Activated gamma-delta T cell (primary cell): Measurements from ENCODE around the gene SRCIN1.
"Not testable (repeated sequence)": the region's sequence is repeated elsewhere in the genome, so short reads cannot be mapped to it uniquely, and the experiment has no call there.

Experiments
- DNase-seq: peaks from one replicate; lab custom pipeline; 2025; lab: John Stamatoyannopoulos, UW

The SRCIN1 gene

DNA sequence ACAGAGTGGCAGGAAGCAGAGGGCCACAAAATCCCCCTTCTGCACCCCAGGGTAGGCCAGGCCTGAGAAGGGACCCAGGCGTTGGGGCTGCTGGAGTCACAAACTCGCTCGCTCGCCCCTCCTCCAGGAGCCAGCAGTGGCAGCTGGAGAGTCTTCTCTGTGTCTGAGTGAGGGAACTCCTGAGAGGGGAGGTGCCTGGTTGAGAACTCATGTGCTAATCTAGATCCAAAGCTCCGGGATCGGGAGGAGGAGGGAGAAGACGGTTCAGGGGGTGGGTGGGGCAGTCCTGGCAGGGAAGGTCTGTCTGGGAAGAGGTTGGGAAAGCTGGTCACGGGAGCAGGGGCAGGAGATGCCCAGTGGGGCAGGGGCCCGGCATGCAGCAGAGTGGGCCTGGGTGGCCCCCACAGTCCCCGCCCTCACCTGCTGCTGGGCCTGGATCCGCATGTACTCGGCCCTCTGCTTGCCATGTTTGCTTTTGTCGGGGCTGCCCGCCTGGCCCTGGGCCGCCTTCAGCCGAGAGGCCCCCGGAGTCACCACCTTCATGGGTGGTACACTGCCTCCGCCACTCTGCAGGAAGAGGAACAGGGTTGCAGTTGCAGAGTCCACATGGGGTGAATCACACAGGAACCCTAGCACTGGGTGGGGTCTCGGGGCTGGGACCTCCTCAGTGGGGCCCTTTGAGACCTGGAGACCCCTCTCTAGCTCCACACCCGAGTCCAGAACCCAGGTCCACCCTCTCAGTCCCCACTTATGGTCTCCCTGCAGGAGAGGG lies 62.2 kb downstream of the SRCIN1 start:
- no peak for DNase-seq

DNA sequence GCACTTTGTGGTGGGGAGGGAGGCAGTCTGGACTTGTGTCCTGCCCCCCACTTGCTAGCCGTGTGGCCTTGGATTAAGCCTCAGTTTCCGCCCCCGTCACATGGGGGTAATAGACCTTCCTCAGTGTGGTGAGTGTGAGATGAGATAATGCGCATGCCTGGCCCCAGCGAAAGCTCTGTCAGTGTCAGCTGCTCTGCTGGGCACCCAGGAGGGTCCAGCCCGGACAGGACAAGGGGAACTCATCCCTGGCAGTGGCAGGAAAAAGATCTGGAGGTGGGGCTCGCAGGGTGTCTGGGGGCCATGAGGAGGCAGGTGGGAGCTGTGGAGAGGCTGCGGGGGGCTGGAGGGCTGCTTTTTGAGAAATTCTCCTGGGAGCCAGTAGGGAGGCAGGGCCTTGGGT lies 63.5 kb downstream of the SRCIN1 start:
- DNase-seq = no peak

DNA sequence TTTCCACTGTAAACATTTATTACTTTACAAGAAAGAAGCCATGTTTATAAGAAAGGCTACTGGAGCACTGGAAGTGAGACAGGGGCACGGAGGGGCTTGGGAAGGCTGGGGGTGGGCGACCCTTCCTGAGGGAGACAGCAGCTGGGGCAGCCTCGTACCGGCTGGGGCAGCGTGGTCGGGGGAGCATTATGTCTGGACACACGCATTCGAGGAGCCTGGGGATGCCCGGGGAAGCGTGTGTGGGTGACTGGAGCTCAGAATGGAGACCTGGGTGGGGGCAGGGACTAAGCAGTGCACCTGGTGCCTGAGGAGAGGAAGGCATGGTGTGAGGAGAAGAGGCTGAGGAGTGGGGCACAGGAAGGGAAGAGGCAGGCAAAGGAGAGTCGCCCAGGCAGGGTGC lies 64.5 kb downstream of the SRCIN1 start:
- no peak for DNase-seq

DNA sequence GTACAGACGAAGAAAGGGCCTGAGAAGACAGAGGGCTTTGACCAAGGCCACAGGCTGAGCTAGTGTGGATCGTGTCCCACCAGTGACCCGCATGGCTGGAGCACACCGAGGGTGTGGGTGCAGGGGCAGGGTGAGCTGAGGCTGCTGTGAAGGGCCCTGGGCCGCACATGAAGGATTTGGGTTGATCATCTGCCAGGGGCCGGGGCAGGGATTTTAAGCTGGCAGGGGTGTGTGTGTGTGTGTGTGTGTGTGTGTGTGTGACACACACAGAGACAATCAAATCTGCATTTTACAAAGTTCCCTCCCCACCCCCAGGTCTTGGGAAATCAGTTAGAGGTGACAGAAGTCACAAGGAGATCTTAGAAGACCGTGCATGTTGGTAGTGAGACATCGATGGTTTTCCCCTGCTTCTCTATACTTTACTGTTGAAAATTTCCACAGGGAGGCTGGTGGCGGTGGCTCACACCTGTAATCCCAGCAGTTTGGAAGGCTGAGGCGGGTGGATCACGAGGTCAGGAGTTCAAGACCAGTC lies 65.2 kb downstream of the SRCIN1 start:
- no peak for DNase-seq

DNA sequence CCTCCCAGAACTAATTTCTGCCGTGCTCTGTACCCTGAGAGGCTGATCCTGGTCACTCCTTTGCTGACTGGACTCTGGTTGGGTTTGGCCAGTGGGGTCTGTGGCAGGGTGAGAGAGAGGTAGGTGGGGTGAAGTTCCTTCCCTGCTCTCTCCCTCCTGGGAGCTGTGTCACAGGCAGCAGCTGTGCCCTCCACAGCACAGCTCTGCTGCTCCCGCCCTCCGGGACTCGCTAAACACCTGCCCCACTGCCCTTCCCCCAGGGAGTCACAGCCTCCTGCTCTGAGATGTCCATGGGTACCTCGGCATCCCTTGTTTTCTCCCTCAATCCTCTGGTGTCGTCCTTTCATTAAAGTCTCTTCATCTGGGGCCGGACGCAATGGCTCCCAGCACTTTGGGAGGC lies 66.4 kb downstream of the SRCIN1 start:
- DNase-seq = no peak

DNA sequence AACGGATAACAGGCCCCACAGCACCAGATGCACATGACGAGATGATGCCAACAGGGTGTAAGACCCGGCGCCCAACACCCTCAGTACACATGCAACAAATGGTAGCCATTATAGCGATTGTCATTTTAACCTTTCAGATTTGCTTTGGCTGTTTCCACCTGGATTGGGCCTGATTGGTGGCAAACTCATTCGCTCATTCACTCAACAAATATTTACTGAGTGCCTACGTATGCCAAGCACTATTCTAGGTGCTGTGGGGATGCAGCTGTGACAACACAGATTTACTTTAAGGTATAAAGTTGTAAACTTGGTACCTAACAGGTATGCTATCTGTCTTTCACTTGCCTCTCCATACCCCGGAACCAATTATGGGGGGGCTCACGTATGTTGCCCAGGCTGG lies 66.8 kb downstream of the SRCIN1 start:
- no peak for DNase-seq

DNA sequence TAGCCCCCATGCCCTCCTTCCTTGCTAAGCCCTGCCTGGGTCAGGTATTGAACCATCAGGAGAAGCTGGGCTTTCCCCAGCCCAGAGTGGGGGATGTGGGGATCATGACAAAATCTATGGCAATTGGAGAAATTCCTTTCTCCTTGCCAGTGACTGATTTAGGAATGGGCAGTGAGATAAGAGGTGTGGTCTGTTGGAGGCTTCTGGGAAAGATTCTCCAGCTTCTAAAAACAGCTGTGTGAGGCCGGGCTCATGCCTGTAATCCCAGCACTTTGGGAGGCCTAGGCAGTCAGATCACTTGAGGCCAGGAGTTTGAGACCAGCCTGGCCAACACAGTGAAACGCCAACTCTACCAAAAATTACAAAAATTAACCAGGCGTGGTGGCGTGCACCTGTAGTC lies 69.1 kb downstream of the SRCIN1 start:
- no peak for DNase-seq

DNA sequence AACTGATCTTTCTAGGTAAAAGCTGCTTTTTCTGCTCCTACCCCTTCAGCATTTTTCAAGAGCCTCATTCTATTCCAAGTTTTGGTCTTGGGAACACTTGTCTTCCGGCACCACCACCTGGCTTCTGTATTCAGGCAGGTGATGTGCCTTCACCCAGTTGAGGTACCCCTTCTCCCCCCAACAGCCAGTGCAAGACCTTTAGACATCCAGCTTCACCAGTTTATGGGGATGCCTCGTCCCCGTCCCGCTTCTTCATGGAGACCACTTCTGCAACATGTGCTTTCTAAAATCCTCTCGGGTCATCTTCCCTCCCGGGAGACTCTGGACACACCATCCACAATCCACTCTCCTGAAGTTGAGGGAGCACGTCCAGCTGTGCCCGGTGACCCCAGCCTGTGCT lies 69.9 kb downstream of the SRCIN1 start:
- no peak for DNase-seq

DNA sequence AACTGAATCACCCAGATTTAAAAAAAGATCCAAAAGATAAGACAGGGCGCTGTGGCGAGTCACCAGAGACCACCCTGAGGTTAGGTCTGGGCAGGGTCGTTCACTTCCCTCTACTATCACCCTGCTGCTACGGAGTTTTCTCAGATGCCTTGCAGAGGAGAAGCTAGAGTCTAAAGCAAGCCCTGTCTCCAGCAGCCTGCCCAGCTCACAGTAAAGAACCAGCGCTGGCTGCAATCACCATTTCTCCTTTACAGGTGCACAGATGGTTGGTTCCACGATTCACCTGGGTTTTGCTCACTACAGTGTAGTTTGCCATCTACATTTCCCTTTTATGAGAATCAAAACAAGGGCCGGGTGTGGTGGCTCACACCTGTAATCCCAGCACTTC lies 71.3 kb downstream of the SRCIN1 start:
- no peak for DNase-seq

DNA sequence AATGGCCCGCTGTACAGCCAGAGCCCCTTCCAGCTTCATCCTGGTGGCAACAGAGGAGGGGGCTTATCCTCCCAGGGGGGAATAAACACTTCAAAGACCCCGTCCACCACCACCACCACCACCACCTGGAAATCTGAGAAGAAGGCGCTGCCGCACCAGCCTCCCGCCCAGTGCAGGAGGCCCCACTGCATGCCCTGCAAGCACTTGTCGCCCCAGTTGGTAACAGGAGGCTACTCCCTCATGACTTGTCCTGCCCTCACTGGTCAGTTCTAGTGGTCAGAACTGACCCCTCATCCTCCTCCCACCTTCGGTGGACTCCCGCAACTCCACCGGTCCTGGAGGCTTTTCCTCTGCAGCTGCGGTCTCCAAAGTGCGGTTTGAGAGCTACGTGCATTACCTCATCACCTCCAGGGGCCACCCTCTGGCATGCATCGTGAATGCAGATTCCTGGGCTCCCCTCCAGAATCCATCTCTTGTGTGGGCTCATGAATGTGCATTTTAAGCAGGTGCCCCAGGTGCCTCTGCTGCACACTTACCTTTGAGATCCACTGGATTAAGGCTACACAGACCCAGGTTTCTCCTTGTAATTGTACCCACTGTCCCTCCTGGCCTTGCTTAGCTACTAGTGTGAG lies 71.8 kb downstream of the SRCIN1 start:
- no peak for DNase-seq

DNA sequence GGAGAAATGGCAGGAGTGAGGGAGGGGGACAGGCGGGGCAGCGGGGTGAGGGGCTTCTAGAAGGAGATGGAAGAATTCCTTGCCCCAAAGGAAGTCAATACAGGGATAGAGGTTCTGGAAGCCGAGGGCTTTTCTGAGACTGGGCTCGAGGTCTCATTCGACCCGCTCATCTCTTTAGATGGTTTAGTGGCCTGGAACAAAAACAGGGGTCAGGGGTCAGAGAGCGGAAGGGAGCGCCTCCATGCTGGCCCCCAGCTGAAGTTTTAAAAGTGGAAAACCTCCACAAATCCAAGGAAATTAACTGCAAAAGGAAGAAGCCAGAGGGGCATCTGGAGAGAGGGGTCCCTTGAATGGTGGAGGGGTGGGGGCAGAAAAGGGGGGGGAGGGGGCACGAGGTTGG lies 72.5 kb downstream of the SRCIN1 start:
- no peak for DNase-seq

DNA sequence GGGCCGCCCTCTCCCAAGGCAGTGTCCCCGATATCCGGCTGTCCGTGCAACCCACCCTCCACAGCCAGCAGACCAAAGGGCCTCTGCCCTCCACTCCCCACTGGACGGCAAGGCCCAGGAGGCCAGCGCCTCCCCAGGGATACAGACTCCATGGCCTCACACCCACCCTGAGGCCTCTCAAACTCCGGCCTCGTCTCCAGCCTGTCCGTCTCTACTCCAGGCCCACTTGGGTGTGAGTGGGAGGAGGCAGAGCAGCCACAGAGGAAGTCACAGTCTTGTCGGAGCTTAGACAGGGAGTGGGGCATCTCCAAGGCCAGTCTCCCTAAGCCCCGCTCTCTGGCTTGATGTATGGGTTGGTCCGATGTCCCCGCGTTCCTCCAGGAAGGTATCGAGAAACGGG lies 73.3 kb downstream of the SRCIN1 start:
- no peak for DNase-seq

DNA sequence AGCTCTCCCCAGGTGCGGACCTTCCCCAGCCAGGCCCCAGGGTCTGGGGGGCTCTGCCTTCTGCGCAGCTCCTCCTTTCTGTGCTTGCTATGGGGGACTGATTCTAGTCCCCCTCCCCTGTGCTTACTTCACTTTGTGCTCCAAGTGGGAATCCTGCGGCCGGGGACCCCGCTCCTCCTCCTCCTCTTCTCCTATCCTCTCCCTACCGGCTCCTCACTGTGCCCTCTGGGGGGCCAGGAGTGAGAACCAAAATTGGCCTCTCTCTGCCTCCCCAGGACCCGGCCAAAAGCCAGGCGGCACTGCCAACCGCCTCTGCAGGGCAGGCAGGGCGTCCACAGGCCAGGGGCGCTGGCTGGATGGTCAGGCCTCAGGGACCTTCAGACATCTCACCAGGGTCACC lies 74.0 kb downstream of the SRCIN1 start:
- DNase-seq = not testable (repeated sequence)

DNA sequence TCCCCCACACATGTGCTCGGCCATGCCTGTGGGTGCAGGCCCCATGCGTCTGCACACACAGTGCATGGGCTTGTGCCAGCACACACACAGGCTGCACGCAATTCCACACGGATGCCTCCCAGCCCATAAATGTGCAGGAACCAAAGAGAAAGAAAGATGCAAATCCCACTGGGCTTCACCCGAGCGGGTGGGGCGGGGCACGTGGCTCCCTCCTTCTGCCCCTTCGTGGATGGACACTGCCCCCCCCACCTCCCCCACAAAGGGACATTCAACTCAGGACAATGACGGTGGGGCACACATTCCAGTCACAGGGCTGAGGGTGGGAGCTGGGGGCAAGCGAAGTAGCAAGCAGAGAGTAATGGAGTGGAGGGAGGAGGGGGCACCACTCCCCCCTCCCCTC lies 74.9 kb downstream of the SRCIN1 start:
- not testable (repeated sequence) for DNase-seq

DNA sequence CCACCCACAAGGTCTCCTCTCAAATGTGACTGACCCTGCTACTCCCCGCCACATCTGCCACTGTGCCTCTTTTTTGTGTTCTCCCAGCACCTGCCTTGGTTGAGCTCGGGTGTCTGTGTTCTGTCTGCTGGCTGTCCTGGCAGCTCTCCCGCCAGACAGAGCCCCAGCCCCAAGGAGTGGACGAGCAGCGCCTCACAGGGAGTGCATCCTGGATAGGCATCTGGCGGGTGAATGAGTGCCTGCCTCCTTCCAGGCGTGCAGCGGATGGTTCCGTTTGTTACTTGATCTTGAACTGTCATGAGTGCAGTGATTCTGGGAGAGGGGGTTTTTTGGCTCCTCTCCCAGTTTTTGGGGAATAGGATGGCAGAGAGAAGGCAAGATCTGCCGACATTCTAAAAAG lies 77.6 kb downstream of the SRCIN1 start:
- DNase-seq = not testable (repeated sequence)

DNA sequence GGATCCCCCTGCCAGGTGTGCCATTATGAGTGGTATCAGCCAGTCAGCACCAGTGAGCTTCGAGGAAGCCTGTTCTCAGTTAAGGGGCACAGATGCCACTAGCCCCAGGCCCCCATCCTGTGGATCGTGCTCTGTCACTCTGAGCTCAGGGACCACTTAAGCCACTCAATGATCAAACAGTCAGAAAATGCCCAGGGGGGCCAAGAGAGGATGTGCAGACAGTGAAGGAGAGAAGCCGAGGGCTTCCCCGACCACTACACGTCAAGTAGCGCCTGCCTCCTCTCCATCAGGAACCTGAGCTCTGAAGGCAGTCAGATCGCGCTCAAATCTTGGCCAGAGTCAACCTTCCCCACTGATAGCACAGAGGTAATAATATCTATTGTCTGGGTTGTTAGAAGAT lies 79.2 kb downstream of the SRCIN1 start:
- not testable (repeated sequence) for DNase-seq

DNA sequence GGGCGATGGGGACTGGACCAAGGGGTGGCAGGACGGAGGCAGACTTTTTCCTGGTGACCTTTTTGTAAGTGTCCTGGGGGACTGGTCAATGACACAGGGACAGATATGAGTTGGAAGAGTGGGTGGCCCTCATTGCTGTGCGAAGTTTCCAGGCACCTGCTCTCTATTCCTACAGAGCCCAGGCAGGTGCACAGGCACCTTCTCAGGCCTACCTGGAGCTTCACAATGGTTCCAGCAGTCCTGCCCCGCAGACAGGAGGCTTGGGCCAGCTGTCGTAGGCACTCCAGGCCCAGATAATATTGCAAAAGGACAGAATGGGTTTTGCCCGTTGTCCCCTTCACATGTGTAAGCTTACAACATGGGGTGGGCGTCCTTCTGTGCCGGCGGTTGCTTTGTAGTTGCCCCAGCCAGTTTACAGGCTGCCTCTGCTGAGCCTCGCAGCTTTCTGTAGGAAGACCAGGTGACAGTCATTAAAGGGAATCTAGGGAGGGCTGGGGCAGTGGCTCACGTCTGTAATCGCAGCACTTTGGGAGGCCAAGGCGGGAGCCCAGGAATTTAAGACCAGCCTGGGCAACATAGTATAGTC lies 93.2 kb downstream of the SRCIN1 start:
- DNase-seq = no peak

DNA sequence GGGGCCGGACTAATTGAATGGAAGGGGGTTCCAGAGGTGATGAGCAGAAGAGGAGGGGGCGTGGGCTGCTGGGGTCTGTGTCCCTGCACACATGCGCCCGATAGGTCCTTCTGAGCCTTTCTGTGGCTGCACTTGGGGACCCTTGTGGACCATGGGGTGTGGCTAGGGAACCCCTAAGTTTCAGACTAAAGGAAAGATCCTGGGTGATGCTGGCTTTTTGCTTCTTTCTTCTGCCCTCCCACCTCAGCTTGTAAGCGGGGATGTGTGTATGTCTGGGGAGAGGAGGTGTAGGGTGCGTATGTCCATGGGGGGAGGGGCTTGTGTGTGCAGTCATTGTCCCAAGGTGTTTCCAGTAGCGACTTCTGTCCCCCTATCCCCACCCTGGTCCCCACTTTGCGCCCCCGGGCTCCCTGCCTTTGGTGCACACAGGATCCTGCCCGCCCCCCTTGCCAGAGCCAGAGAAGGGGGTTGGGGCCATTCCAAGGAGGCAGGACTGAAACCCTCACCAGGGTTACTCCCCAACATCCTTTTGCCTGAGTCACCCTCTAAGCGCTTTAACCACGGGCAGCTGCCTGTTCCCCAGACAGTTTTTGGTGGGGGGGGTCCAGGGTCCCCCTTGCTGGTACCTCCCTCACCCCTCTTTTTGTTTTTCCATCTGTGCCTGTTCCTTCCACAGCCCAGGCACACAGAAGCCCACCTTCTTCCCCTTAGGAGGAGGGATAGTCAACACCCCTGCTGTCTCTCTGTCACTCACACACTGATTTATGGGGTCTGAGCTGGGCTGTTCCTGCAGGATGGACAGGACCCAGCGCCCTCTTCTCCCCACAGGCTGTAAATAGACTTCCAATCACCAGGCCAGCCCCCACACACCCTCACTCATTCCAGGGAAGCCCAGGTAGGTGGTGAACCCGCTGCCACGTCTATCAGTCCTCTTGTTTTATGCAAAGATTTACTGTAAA lies 94.3 kb downstream of the SRCIN1 start:
- no peak for DNase-seq

DNA sequence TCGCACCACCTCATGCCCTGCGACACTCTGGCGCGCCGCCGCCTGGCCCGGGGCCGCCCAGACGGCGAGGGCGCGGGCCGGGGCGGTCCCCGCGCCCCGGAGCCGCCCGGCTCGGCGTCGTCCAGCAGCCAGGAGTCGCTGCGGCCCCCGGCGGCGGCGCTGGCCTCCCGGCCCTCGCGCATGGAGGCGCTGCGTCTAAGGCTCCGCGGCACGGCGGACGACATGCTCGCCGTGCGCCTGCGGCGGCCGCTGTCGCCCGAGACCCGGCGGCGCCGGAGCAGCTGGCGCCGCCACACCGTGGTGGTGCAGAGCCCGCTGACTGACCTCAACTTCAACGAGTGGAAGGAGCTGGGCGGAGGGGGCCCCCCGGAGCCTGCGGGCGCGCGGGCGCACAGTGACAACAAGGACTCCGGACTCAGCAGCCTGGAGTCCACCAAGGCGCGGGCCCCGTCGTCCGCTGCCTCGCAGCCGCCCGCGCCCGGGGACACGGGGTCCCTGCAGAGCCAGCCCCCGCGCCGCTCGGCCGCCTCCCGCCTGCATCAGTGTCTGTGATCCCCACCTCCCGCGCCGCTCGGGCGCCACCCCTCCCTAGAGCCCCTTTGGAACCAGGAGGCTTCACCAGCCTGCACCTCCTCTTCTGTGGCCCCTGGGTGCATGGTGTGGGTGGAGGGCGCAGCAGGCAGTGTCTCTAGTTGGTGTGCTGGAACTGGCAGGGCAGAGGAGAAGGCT lies 95.2 kb downstream of the SRCIN1 start:
- no peak for DNase-seq

DNA sequence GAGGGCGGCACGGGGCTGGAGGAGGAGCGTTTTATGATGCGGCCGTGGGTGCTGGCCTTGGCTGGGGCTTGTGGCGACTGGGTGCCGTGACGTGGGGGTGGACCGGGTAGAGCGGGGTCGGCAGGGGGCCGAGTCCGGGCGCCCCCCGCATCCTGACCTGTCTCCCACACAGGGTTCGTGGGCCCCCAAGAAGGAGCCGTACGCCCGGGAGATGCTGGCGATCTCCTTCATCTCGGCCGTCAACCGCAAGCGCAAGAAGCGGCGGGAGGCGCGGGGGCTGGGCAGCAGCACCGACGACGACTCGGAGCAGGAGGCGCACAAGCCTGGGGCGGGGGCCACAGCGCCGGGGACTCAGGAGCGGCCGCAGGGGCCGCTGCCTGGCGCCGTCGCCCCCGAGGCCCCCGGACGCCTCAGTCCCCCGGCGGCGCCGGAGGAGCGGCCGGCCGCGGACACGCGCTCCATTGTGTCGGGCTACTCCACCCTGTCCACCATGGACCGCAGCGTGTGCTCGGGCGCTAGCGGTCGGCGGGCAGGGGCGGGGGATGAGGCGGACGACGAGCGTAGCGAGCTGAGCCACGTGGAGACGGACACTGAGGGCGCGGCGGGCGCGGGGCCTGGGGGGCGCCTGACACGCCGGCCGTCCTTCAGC lies 95.9 kb downstream of the SRCIN1 start:
- no peak for DNase-seq
